ENCODE data around the gene ARPP21. TPM values are rescaled to one million over a fixed set of nuclear protein-coding genes. Genes with fewer than 3 reads are reported as not detected.

ARPP21 gene
- total RNA-seq, 1 donor from 2014 or later = not detected

DNA sequence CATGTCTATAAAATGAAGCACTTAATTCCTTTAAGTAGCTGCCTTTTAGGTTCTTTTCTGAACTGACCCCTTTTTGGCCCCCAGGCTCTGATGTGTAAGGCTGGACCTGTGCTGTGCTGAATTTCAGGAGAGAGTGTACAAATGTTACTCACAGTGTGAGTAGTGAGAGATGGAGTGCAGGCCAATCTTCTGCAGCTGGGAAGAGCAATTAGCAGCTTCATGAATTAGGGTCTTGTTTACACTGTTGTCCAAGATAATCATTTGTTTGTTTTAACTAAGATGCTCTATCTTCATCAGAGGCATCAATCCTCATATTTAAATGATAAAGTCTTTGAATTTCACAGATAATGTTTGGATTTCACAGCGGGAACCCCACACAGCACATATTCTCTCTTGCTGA is 19.4 kb downstream of the ARPP21 start:
- H3K27ac Mint-ChIP-seq = no peak overlapping the region
- no peak overlapping the region for H3K4me3 Mint-ChIP-seq (ENCODE audit: low read depth)
- TF ChIP-seq, protein P1, sequence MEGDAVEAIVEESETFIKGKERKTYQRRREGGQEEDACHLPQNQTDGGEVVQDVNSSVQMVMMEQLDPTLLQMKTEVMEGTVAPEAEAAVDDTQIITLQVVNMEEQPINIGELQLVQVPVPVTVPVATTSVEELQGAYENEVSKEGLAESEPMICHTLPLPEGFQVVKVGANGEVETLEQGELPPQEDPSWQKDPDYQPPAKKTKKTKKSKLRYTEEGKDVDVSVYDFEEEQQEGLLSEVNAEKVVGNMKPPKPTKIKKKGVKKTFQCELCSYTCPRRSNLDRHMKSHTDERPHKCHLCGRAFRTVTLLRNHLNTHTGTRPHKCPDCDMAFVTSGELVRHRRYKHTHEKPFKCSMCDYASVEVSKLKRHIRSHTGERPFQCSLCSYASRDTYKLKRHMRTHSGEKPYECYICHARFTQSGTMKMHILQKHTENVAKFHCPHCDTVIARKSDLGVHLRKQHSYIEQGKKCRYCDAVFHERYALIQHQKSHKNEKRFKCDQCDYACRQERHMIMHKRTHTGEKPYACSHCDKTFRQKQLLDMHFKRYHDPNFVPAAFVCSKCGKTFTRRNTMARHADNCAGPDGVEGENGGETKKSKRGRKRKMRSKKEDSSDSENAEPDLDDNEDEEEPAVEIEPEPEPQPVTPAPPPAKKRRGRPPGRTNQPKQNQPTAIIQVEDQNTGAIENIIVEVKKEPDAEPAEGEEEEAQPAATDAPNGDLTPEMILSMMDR (IDR thresholded peaks at IDR 0.05; ENCODE audit: unreplicated experiment) = no peak
- H3K4me1 Mint-ChIP-seq (ENCODE audit: low read depth) = peaks cover 8% of the 10 kb centered on the region
- no peaks in the 10 kb centered on the region for H3K9me3 Mint-ChIP-seq (ENCODE audit: low read depth)
- no peaks in the 10 kb centered on the region for H3K36me3 Mint-ChIP-seq (ENCODE audit: insufficient read depth)
- H3K27me3 Mint-ChIP-seq = peaks cover 13% of the 10 kb centered on the region
- DNase-seq (ENCODE audit: low spot score, unreplicated experiment) = no peak

DNA sequence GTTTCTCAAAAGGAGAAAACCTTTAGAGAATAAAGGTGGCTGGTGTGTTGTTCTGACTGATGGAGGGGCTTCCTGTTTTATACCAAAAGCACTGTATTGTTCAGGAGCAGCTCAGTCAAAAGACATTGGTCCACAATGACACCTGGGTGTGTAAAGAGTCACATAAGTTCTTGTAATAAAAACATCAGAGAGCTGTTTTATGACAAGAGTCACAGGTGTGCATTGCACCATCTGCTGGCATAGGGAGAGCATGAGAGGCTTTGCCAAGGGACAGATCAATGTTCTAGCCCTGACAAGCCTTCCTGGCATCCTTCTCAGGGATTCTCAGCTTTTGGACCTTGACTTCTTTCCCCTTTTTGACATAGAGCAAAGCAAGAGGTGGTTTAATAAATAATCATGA is 20.4 kb downstream of the ARPP21 start:
- TF ChIP-seq, protein P1 (IDR thresholded peaks at IDR 0.05; ENCODE audit: unreplicated experiment) = peak; percentile 33
- DNase-seq (ENCODE audit: low spot score, unreplicated experiment) = no peak
- no peaks in the 10 kb centered on the region for H3K36me3 Mint-ChIP-seq (ENCODE audit: insufficient read depth)
- peaks cover 5% of the 10 kb centered on the region for H3K4me1 Mint-ChIP-seq (ENCODE audit: low read depth)
- no peaks in the 10 kb centered on the region for H3K9me3 Mint-ChIP-seq (ENCODE audit: low read depth)
- no peak overlapping the region for H3K4me3 Mint-ChIP-seq (ENCODE audit: low read depth)
- H3K27me3 Mint-ChIP-seq = peaks cover 13% of the 10 kb centered on the region
- H3K27ac Mint-ChIP-seq = no peak overlapping the region

DNA sequence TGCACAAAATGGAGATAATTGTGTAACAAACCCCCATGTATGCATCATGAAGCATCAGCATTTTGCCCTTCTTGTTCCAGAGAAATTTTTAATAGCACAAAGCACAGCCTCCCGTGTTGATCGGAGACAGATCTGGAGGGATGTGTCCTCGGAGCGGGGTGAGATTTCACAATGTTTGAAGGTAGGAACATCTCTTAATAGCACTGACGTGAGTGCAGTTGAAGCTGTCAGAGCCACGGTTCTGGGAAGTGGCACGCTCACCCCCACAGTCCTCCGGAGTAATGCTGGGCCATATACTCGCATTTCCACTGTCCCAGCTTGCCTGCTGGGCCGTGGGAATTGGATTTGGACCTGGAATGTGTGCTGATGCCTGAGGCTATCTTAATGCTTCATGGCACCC is 24.1 kb downstream of the ARPP21 start:
- no peak for DNase-seq (ENCODE audit: low spot score, unreplicated experiment)
- Mint-ChIP-seq H3K9me3 (ENCODE audit: low read depth) (no peaks in the 10 kb centered on the region), H3K27ac (no peak overlapping the region), H3K36me3 (ENCODE audit: insufficient read depth) (no peaks in the 10 kb centered on the region), H3K27me3 (peaks cover 10% of the 10 kb centered on the region), H3K4me3 (ENCODE audit: low read depth) (no peak overlapping the region), H3K4me1 (ENCODE audit: low read depth) (peaks cover 5% of the 10 kb centered on the region)
- TF ChIP-seq, protein P1 (IDR thresholded peaks at IDR 0.05; ENCODE audit: unreplicated experiment) = no peak

DNA sequence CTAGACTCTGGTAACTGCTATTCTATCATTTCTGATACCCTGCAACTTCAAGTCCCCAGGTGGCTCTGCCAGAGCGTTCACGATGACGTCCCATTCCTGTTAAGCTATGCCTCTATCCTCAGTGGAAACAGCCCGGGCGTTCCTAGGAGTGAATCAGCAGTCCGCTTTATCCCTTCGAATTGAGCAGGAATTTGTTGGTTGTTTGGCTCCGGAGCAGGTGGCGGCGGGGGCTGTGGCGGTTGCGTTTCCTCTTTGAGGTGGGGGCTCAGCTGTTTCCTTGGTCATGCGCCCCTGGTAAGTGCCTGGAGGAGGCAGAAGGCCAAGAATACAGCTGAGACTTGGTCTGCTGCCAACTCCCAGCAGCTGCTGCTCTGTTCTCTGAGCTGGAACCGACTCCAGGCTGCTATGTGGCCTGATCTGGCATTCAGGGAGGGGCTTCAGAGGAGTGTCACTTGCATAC is 25.2 kb downstream of the ARPP21 start:
- H3K27me3 Mint-ChIP-seq = peaks cover 10% of the 10 kb centered on the region
- TF ChIP-seq, protein P1 (IDR thresholded peaks at IDR 0.05; ENCODE audit: unreplicated experiment) = no peak
- no peaks in the 10 kb centered on the region for H3K36me3 Mint-ChIP-seq (ENCODE audit: insufficient read depth)
- no peak for DNase-seq (ENCODE audit: low spot score, unreplicated experiment)
- H3K4me1 Mint-ChIP-seq (ENCODE audit: low read depth) = peaks cover 2% of the 10 kb centered on the region
- no peak overlapping the region for H3K27ac Mint-ChIP-seq
- no peak overlapping the region for H3K4me3 Mint-ChIP-seq (ENCODE audit: low read depth)
- H3K9me3 Mint-ChIP-seq (ENCODE audit: low read depth) = no peaks in the 10 kb centered on the region

DNA sequence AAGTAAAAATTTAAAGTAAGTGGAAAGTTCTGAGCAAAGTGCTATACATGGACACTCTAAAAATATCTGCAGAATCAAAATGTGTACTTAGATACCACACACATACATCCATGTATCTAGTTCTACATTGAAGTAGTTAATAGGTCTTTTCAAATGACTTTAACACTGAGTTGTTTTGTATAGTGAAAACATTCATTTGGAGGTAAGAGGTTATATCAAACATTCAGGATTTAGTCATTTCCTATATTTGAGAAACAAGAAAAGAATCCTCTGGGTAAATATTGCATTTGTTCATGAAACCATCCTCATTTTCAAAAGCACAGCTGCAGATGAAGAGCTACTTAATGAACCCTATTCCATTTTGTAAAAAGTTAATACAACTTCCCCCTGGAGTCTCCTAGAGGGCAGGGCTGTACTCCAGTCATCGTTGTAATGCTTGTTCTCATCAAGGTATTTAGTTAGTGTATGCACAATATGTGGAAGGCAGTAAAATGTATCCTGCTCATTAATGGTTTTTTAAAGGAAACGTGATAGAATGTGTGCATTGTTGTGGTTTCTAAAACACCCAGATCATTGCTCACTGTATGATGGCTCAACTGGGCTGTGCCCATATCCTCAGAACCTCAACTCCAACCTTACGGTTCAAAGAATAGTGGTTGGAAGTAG is 26.2 kb downstream of the ARPP21 start:
- Mint-ChIP-seq H3K9me3 (ENCODE audit: low read depth) (no peaks in the 10 kb centered on the region), H3K27ac (no peak overlapping the region), H3K4me1 (ENCODE audit: low read depth) (peaks cover 2% of the 10 kb centered on the region), H3K4me3 (ENCODE audit: low read depth) (no peak overlapping the region), H3K36me3 (ENCODE audit: insufficient read depth) (no peaks in the 10 kb centered on the region), H3K27me3 (peaks cover 7% of the 10 kb centered on the region)
- TF ChIP-seq, protein P1 (IDR thresholded peaks at IDR 0.05; ENCODE audit: unreplicated experiment) = no peak
- DNase-seq (ENCODE audit: low spot score, unreplicated experiment) = no peak

Data from progenitor cell of endocrine pancreas (in vitro differentiated cells).